ENCODE measurements around the gene NABP2.

Gene NABP2

DNA sequence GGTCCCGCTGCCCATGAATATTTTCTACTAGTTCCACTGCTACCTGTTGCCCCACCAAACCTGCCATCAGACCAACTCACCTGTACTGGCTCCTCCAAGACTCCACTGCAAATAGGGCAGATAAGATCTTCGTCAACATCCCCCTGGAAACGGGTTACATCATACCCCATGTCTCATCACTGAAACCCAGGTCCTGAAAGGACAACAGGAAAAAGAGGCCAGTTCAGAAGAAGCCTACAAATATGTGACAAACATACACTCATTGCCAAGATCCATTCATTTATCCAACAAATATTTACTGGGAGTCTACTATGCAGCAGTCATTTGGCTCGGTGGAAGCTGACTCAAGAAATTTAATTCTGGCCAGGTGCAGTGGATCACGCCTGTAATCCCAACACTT, 10.3 kb upstream of the NABP2 start:
- no peak overlapping the region for H3K4me3 ChIP-seq (ENCODE audit: low read depth, low read length)
- TF ChIP-seq, protein P1, sequence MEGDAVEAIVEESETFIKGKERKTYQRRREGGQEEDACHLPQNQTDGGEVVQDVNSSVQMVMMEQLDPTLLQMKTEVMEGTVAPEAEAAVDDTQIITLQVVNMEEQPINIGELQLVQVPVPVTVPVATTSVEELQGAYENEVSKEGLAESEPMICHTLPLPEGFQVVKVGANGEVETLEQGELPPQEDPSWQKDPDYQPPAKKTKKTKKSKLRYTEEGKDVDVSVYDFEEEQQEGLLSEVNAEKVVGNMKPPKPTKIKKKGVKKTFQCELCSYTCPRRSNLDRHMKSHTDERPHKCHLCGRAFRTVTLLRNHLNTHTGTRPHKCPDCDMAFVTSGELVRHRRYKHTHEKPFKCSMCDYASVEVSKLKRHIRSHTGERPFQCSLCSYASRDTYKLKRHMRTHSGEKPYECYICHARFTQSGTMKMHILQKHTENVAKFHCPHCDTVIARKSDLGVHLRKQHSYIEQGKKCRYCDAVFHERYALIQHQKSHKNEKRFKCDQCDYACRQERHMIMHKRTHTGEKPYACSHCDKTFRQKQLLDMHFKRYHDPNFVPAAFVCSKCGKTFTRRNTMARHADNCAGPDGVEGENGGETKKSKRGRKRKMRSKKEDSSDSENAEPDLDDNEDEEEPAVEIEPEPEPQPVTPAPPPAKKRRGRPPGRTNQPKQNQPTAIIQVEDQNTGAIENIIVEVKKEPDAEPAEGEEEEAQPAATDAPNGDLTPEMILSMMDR (IDR thresholded peaks at IDR 0.05; ENCODE audit: low read depth, low read length, missing control alignments): no peak
- DNase-seq (ENCODE audit: low read depth): no peak

DNA sequence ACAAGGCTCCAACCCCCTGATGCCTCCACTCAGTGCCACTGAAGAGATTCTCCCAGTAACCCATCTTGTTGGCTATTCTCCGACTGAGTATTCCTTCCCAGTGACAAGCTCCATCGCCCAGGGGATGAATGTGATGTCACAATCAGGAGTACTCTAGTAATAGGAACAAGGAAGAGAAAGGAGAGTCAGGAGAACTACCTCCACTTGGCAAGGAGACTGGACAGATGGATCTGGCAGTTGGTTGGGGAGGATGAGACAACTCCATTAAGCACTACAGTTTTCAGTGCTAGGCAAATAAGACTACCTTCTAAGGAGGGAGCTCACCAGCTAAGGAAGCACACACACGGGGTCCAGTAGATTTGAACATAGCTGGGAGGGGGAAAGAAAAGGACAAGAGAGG, 7.7 kb upstream of the NABP2 start:
- TF ChIP-seq, protein P1 (IDR thresholded peaks at IDR 0.05; ENCODE audit: low read depth, low read length, missing control alignments): no peak
- no peak for DNase-seq (ENCODE audit: low read depth)
- no peak overlapping the region for H3K4me3 ChIP-seq (ENCODE audit: low read depth, low read length)

DNA sequence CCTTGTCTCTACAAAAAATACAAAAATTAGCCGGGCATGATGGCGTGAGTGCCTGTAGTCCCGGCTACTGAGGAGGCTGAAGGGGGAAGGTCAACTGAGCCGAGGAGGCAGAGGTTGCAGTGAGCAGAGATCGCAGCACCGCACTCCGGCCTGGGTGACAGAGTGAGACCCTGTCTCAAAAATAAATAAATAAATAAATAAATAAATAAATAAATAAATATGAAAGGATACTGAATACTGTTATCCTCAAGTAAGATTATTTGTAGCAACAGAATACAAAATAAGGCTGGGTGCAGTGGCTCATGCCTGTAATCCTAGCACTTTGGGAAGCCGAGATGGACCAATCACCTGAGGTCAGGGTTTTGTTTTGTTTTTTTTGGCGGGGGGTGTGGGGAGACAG, 4.3 kb upstream of the NABP2 start:
- TF ChIP-seq, protein P1 (IDR thresholded peaks at IDR 0.05; ENCODE audit: low read depth, low read length, missing control alignments): no peak
- no peak for DNase-seq (ENCODE audit: low read depth)
- peak overlapping the region; percentile 95; the same call in 1 of the 2 replicates for H3K4me3 ChIP-seq (ENCODE audit: low read depth, low read length)

DNA sequence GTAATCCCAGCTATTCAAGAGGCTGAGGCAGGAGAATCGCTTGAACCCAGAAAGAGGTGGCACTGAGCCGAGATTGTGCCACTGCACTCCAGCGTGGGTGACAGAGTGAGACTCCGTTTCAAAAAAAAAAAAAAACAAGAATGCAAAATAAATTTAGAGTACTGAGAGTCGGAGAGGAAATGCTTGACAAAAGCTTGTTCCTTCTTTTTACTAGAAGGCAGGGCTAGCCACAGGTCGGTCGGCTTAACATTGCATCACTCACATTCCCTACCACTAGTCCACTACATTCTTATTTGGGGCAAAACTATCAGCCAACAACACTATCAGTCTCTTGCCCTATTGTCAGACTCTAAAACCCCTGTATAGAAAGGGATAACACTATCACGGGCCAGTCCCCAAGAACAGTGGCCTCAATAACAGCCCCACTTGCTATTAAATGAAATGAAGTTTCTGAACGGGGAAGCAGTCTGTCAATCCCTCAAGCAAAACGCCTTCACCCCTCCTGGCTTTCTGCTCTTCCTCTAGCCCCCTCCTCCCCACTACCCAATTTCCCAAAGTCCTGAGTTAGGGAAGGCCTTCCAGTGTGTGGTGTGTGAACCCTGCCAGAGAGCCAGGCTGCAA, 3.4 kb upstream of the NABP2 start:
- H3K4me3 ChIP-seq (ENCODE audit: low read depth, low read length): peak overlapping the region; percentile 95
- peak; percentile 27 for DNase-seq (ENCODE audit: low read depth)
- TF ChIP-seq, protein P1 (IDR thresholded peaks at IDR 0.05; ENCODE audit: low read depth, low read length, missing control alignments): no peak

DNA sequence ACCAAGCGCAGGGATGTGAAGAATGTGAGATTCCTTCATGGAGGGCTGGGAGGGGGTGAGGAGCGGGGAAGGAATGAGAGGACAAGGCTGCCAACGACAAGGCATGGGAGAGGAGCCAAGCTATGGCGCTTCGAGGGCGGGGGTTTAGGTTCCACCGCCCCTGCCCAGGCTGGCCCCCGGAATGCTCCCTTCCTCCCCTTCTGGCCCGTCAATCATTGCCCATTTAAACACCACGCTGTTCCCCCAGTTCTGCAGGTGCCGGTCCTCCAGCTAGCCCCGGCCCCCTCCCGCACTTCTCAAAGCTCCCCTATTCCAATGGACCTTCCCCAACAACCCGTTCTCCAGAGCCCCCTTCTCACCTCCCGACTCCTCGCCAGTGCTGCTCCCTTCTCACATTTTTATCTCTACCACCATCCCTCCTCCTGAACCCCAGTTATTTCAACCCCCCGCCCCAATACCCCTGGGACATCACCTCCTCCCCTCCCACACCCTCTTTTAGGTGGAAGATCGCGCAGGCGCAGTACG, 2.8 kb upstream of the NABP2 start:
- DNase-seq (ENCODE audit: low read depth): no peak
- TF ChIP-seq, protein P1 (IDR thresholded peaks at IDR 0.05; ENCODE audit: low read depth, low read length, missing control alignments): no peak
- H3K4me3 ChIP-seq (ENCODE audit: low read depth, low read length): peak overlapping the region; percentile 95

DNA sequence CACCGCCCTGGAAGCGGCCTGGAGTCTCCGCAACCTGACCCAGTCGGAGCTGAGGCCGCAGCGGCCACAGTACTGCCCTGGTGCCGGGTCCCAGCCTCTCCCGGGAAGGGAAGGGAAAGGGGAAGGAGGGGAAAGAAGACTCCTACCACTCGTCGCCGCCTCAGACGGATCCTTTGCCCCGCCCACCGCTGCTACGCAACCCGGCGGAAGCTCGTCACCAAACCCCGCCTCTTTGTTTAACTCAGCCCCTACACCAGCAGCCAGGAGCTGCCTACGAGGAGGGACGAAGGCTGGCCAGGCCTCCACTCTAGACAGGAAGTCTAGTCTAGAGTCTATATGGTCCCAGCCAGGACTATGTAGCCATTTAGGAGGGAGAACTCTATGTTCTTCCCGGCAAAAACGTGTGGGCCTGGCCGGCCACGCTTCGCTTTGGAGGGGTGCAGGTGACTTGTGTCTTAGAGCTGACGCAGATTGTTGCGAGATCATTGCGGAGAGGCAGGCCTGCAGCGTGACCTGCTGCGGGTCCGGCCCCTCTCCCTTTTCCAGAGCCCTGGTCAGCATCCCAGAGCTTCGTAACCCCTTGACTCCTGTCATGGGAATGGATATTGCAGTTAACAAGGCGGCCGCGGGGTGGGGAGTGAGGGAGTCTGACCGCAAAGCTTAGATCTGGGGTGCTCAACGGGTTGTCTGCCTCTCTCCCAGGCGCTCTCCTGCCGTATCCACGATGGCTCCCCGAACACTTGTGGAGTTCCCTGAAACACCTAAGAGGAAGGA, 2.2 kb upstream of the NABP2 start, which contains the start of gene RNF41:
TSS of gene RNF41 (minus strand) at position 166 of the 774 bp plus-strand sequence. CDS start 7,875 bp downstream, outside the sequence.
- peak; percentile 87 for DNase-seq (ENCODE audit: low read depth)
- TF ChIP-seq, protein P1 (IDR thresholded peaks at IDR 0.05; ENCODE audit: low read depth, low read length, missing control alignments): peak; percentile 11

More for the DNA sequence above, 2.2 kb upstream of the NABP2 start, which contains the start of gene RNF41:
- peak within 1 kb of the TSS; percentile 95 for H3K4me3 ChIP-seq (ENCODE audit: low read depth, low read length)
